ENCODE results near the gene FAM32A.

FAM32A gene

GRCh38 chr19:16225279-16226183 lies 40.3 kb downstream of the FAM32A start:
- DNase-seq (ENCODE audit: low read depth in 2 of 2), result no peak

- no peak for DNase-seq (ENCODE audit: low read depth in 2 of 2)
Observed at GRCh38 chr19:16226184-16226591, 41.0 kb downstream of the FAM32A start.

DNA sequence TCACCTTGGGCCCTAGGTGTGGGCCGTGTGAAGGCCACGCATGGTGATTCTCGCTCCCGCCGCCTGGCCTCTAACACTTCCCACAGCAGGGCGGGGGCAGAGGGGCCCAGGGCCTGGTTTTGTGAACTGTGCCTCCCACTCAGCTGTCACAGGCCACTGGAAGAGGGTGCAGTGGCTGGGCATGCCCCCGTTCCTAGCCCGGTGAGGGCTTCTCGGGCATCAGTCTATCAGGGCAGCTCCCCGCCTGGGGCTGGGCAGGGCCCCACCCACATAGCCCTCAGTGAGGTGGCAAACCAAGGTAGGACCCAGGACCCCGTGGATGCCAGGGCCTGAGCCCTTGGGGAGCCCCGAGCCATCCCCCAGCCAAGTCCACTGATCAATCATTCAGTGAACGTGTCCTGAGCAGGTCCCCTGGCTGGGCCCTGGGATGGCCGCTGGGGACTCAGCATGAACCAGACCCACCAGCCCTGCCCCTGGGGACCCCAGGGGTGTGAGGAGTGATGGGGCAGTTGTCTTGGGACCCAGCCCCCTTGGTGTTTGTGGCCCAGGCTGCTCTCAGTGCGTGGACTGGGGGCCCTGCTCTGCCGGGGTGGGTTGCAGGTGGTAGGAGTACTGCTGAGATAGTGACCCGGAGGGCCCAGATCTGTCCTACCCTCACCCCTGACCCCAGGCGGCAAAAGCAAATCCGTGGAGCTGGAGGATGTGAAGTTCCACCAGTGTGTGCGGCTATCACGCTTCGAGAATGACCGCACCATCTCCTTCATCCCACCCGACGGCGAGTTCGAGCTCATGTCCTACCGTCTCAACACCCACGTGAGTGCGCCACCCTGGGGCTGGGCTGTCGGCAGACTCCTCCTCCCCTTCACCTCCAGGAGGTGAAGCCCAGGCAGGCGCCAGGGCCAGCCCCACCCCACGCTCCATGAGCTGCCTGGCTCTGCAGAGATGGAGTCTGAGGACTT lies 41.9 kb downstream of the FAM32A start:
- no peak for DNase-seq (ENCODE audit: low read depth in 2 of 2)

DNA sequence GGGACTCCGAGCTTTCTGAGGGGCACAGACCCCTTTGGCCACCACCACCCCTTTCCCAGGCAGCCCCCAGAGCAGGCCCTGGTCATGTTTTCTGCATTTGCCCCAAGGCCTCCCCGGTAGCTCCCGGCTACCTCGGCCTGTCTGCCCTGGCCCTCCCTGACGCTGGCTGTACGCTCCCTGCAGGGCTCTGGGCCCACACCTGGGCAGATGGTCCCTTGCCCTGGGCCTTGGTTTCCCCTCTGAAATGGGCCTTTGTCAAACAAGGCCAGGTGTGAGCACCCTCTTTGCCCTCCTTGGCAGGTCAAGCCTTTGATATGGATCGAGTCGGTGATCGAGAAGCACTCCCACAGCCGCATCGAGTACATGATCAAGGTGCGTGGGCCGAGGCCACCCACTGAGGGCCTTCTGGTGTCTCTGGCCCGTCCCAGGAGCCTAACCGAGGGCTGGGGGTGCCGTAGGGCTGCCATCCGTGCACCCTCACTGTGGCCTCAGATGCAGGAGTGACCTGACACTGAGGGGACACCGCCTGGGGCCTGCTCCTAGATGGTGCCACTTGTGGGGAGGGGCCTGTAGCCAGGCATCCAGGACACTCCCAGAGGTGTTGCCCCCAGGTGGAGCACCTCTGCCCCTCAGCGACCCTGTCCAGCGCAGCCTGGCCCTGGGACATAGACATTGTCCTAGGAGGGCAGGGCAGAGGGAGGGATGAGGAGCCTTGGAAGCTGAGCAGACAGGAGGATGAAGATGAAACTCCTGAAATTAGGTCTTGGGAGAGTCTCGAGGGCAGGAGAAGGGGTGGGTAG lies 42.8 kb downstream of the FAM32A start:
- no peak for DNase-seq (ENCODE audit: low read depth in 2 of 2)

- no peak for DNase-seq (ENCODE audit: low read depth in 2 of 2)
Observed at GRCh38 chr19:16228637-16229321, 43.6 kb downstream of the FAM32A start.

- no peak for DNase-seq (ENCODE audit: low read depth in 2 of 2)
Observed at GRCh38 chr19:16229322-16229641, 44.1 kb downstream of the FAM32A start.

- no peak for DNase-seq (ENCODE audit: low read depth in 2 of 2)
Observed at GRCh38 chr19:16232127-16232526, 46.9 kb downstream of the FAM32A start.

- no peak for DNase-seq (ENCODE audit: low read depth in 2 of 2)
Observed at GRCh38 chr19:16232568-16232967, 47.4 kb downstream of the FAM32A start.

DNA sequence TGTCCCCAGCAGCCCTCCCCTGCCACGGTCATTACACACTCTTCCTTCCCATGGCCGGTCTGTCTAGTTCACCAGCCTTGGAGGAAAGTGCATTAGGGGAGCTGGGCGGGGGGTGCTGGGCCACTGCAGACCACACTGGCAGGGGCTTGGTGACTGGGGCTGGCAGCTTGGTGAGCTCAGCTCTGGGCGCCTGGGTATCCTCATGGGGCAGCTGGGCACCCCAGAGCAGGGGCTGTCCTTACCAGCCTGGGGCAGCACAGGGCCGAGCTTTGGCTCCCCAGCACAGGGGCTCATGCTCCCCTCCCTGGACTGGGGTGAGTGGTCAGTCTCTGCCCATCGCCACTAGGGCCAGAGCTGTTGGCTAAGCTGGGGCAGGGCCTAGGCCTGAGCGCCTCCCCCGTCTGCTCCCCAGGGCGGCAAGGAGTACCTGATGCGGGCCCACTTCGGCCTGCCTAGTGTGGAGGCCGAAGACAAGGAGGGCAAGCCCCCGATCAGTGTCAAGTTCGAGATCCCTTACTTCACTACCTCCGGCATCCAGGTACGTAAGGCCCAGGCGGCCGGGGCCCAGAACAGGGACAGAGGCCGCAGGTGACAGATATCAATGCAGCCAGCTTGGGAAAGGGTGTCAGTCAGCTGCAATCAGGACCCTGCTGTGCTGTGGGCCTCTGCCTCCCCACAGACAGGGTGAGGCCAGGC lies 48.0 kb downstream of the FAM32A start:
- no peak for DNase-seq (ENCODE audit: low read depth in 2 of 2)

- DNase-seq (ENCODE audit: low read depth in 2 of 2), result no peak
Observed at GRCh38 chr19:16233836-16234551, 48.8 kb downstream of the FAM32A start.

DNA sequence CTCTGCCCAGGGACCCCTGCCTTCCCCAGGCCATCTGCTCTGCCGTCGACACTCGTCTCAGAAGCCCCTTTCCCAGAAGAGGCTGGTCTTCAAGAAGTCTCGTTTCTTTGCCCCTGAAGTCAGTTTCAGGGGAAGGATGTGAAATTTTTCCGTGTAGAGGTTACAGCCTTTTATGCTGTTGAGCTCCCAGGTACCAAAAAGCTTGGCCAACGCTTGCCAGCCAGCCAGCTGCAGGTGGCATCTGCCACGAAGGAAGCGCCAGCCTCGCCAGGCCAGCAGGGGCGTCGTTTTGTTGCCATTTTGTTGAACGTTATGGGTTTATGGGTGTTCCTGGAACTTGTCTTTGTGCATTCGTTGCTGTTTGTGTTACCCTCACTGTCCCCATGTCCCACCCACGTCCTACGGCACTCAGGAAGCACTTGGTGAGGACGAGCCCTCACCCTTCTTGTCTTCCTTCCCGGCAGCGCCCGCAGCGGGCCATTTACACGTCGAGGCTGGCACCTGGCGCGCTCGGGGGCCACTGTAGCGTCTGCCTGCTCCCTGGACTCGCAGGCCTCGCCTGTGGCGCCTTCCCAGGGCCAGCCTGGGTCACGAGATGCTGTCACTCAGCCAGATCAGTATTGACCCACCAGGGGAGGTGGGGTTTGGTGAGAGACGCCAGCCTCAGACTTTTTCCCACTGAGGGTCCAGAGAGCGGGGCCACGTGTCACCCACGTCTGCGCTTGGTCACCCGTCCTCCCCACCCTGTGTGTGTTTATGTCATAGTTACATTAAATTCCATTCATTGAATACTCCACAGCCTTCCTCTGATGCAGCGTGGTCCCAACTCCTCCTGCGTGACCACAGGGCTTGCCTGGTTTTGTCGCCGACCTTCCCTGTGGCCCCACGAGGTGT lies 49.6 kb downstream of the FAM32A start:
- DNase-seq (ENCODE audit: low read depth in 2 of 2), result no peak

DNA sequence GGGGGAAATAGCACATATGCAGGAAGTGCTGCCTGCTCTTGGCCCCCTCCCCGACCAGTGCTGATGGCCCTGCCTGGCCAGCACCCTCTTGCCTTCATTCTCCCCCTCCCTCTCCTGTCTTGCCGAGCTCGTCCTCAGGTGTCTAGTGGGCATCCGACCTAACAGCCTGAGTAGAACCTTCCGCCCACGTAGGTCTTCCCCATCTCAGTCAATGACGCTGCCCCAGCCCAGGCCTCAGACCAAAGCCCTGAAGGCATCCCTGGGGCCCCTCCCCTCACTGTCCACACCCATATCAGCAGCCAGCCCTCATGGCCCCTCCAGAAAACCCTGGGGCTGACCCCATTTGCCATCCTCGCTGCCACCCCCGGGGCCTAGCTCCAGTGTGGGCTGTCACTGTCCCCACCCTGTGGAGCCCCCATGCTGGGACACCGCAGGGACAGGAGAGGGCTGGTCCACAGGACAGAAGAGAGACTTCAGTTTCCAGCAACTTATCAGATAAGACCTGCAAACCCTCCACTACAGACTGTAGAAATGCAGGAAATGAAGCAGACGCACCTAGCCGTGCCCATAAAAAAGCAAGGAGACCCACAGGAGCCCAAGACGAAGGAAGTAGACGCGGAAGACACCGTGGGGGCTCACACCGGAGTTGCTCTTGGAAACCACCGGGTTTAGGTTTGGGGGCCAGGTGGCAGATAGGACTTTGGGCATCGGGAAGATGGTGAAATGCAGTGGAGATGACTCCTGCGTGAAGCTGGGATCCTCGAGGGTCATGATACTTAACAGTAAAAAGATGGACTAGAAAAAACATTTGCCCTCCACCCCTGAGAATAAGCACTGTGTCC lies 50.8 kb downstream of the FAM32A start:
- DNase-seq (ENCODE audit: low read depth in 2 of 2), result no peak
